Stimulated activated naive CD4-positive, alpha-beta T cell treated with Interleukin-2 at 50 U/mL for 16 hours (primary cell): ENCODE data around the gene SLC35B4.

ENCODE experiments used
- DNase-seq: peaks from one replicate; lab custom pipeline; 2025; lab: John Stamatoyannopoulos, UW

The SLC35B4 gene, protein sequence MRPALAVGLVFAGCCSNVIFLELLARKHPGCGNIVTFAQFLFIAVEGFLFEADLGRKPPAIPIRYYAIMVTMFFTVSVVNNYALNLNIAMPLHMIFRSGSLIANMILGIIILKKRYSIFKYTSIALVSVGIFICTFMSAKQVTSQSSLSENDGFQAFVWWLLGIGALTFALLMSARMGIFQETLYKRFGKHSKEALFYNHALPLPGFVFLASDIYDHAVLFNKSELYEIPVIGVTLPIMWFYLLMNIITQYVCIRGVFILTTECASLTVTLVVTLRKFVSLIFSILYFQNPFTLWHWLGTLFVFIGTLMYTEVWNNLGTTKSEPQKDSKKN

DNA sequence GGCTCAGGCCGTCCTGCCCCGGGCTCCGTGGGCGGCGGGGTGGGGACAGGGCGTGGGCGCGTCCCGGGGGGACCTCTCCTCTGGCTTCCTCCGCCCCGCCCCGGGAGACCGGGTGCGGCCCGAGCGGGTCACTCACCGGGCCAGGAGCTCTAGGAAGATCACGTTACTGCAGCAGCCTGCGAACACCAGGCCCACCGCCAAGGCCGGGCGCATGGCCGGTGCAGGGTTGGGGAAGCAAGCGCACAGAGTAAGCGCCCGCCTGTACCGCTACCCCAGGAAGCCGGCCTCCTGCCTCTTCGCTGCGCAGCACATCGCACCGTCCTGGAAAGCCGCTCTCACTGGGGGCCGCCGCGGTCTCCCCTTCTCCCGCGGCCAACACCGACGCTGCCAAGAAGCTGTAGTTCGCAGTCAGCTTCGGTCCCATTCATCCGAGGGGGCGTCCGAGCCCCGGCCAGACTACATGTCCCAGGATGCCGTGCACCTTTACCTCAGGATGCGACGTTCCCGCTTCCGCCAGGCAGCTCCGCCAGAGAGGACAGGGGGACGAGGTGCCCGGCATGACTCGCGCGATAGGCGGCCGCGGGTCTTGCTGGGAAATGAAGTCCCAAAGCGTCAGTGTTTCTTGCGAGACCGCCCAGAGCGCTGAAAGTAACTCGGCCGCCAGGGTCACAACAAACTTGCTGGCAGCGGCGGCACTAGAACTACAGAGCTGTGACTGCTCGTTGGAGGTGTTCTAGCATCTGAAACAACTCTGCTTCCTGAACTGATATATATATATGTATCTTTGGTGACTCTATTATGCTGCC, at the start of gene SLC35B4:
TSS of gene SLC35B4 (minus strand) at position 392 of the 806 bp plus-strand sequence. CDS start at position 213, 179 bp downstream.
- peak; percentile 96 for DNase-seq

DNA sequence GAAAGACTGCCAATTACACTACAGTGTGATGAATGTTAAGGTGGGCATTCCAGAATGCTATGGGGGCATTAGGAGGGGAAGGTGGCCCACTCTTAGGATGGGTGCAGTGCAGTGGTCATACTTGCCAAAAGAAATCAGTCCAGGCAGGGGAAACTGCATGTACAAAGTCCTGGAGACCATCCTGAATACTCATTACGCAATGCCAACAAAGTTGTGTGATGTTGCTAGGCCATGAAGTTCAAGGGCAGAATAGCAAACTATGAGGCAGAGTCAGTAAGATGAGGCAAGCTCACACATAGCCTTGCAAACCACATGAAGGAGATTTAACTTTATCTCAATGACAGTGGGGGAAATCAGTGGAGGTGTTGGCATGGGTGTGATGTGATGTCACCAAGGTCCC, 49.8 kb upstream of the SLC35B4 start:
- DNase-seq: no peak

DNA sequence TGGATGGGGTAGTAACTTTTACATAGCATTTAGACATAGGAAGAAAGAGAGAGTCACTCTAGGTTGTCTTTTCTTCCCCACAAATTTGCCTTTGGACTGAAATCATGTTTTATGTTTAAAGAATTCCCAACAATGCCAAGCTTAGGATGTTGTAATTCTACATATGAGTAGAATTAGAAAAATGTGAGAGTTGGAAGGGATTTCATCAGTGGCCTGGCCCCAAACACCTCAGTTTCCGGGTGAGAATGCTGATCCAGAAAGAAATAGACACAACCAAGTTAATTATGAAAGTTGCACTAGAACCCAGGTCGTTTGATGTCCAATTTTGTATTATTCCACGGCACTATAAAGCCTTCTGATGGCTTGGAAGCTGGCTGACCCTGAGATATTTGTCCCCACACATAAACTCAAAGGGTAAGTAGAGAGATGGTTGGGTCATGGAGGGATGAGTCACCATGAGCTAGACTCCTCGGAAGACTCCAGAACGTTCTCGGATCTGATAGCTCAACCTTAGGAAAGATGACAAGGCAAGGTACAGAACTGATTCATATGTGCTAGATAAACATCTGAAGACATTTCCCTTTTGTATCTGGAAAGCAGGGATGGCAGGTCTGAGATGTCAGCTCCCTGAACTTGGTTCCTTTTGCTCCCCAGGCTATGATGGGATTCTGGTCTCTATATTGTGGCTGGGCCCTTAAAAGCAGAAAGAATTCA, 48.8 kb upstream of the SLC35B4 start:
- DNase-seq: no peak

DNA sequence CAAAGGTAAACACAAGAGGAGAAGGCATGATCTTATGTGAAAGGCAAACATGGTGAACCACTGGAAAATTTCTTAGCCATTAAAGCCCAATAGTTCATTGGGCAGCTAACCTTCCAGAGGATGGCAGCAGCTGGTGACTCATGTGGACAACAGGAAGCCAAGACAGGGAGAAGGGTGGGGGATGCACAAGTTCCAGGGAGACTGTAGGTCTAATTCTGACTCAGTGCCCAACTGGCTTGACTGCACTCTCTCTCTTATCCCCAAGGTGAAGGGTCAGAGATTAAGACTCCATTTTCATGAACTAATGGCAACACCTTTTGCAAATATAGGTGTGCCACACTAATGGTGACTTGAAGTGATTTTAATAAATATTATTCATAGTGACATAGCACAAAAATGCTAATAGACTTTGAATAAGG, 47.9 kb upstream of the SLC35B4 start:
- DNase-seq: no peak

DNA sequence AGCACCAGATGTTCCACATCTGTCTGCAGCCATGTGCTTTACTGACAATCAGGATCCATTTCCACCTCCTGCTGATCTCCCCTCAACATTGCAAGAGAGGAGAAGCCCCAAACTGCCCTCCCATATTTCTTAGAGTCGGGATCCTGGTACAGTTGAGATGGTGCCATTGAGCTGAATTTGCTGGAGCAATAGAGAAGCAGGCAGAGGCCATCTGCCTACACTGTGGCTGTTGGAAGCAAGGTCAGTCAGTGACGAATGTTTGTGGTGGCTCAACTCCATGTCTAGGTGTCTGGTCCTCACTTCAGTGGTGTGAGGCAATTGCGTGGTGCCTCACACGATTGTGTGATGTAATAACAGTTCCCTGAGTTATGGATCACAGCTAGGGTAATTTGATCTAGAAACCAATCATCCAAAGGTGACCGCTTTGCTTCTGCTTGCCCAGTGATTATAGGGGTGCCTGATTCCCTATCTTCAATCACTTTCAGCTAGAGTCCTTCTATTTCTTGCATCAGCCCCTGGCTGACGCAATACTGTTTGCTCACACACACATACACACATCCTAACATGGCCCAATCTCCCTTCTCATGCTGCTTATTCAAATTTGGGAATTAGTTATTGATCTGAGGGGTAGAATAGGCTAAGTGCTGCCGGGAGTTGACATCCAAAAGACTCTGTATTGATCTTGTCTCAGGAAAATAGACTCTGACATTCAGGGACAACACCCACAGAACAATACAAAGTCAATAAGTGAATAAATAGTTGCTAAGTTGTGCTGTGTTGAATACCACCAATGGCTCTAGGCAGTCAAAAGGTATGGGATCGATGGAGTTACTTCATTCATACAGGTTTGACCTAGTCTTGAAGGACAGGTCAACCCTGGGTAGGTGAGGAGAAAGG, 46.1 kb upstream of the SLC35B4 start:
- DNase-seq: no peak

DNA sequence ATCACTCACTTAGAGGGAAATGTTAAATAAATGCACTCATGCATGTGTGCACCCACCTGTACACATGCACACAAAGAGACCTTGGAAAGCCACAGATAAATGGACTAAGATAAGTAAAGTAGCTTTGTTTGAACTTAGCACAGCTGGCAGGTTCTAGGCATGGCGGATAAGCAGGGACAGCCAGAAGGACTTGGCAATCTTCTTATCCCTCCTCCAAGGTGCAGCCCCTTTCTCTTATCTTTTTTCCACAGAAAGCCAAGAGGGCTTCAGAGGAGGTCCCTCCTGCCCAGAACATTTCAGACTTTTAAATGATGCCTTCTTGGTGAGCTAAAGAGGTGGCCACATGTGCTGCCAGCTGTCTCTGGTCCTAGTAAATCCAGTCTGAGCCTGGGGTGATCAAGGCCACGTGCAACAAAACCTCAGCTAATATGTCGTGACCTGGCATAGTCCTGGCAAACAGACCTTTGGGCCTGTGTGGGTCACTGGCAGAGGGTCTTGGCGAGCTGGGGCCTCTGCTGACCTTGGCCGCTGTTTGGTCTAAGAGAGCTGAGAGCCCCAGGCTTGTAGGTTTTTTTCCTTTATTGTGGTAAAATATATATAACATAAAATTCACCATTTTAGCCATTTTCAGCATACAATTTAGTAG, 43.2 kb upstream of the SLC35B4 start:
- no peak for DNase-seq

DNA sequence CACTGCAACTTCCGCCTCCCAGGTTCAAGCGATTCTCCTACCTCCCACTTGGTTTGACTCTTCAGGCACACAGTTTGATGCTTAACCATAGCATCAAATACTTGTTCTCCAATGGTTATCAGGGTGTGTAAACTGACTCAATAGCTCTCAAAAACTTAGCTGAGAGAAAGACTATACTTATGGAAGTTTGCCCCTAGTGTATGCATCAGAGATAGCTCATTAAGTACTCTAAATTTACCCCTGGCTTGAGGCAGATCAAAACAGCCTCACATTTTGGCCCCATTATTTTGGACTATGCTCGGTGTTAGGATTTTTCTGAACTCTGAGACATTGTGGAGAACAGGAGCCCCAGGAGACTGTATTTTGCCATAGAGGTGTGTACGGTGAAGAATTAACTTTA, 40.8 kb upstream of the SLC35B4 start:
- DNase-seq: no peak

DNA sequence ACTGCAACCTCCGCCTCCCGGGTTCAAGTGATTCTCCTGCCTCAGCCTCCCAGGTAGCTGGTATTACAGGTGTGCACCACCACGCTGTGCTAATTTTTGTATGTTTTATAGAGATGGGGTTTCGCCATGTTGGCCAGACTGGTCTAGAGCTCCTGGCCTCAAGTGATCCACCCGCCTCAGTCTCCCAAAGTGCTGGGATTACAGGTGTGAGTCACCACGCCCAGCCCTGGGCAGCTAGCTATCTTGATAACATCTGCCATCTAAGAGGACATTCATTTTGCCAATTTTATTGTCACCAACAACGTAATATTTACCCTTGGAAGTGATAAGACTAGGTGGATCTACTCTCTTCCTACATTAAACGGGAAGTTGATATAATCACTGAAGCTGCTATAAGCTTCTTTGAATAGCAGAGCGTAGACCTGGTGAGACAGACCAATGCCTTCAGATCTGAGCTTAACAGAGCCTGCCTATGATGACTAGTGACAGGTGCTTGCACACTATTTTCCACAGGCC, 39.7 kb upstream of the SLC35B4 start:
- no peak for DNase-seq

DNA sequence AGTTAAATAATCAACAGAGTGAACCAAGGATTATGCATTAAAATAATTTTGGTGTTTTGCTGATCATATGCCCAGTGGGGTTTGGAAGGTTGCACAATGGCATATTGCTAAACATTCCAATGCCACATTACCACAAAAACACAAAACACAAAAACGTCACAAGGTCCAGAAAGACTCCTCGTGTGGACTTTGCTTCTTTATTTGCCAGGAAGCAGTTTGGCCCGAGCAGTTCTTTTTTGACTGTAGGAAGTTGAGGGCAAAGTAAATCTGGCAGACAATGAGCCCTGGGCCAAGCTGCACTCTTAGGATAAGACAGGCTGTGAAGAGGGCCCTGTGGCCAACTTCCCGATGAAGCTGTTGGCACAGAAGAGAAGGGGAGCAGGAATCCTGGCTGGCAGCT, 39.2 kb upstream of the SLC35B4 start:
- DNase-seq: no peak

DNA sequence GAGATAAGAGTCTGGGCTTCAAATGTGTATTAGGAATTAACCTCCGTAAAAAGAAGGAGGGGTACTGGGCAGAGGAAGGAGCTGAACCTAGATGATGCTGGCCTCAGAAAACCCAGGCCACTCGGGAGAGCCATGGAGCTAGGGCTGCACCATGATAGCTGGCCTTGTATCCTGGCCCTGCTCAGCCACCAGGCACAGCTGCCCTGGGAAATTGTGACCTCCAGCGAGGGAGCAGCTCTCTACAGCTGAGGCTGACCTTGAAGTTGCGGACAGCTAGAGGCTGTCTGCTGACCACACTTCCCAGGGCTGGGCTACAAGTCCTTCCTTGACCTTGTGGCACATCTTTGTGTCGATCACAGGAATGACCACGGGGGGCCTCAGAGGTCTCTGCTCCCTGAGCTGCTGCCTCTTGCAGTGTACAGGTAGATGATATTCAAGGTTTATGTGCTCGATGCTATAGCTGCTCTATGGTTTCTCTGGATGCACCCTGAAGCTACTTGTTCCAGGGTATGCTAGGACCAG, 38.3 kb upstream of the SLC35B4 start:
- no peak for DNase-seq

DNA sequence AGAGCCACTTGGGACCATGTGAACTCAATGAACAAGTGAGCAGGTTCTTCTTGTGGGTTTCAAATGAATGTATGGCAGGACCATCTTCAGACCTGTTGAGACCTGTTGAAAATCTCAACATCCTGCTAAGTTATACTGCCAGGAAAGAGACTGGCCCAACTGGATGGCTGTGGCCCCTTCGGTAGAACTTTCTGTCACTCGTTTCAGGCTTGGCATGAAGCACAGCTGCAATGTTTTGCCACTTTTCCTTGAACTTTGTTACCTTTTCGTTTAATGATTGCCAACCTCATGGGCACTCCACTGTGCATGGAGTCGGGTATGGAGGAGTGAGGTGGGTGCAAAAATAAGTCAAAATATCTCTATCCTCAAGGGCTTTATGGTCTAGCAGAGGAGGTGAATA, 36.7 kb upstream of the SLC35B4 start:
- DNase-seq: no peak

DNA sequence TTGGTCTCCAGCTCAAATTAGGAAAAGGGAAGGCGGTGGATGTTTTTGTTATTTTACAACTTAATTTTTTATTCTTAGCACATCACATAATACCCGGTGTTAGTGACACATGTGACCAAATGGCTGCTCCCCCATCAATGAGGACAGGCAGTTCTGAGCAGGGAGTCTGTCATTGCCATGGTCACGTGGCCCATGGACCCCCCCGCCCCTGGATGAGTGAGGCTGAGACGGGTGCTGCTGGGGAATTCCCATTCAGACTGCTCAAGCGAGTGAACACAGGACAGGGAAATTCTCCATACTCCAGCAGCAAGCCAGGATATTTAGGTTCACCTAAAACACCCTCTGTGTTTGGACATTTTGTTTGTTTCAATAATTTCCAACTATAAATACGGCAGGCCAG, 34.7 kb upstream of the SLC35B4 start:
- no peak for DNase-seq

DNA sequence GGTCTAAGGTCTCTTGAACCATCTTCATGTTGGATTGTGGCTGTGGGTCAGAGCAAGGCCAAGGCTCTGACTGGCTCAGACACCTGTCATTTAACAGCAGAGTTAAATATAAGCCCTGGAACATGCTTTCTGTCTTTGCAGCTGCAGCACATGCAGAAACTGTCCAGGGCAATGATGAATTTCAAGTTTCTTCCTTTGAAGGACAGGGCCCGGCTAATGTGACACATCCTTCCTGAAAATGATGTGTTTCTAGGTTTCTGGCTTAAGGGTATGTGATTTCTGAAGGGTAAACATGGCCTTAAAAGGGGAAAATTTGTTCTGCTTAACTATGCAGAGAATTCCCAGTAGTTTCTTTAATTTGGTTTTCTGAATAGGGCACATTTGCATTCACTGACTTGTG, 34.0 kb upstream of the SLC35B4 start:
- no peak for DNase-seq

DNA sequence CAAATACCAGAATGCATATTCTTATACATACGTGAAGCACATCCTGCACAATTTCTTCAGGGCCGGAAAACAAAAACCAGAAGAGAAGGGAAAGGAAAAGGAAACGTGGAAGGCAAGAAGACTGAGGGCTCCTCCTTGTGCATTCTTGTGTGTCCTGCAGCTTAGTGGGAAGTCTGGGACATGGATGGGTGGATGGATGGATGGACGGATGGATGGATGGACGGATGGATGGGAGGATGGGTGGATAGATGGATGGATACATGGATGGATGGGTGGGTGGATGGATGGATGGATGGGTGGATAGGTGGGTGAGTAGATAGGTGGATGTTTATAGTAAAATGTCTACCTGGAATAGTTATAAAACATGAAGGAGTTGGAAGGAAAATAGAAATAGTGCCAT, 30.8 kb upstream of the SLC35B4 start:
- DNase-seq: no peak

DNA sequence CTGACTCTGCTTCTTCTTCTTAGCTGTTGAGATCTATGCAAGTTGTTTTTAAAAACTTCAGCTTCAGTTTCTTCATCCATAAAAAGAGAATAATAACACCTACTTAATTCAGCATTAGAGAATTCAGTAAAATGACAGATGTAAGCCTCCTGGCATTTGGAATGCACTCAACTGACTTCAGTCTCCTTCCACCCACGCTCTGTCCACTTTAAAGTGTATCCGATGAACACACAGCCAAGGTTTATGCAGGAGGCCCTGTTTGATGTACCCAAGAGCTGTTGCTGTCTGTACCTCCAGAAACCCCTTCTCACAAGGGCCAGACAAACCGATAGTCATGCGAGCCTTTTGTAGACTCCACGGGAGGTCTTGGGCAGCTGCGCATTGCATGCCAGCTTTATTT, 27.1 kb upstream of the SLC35B4 start:
- DNase-seq: no peak

DNA sequence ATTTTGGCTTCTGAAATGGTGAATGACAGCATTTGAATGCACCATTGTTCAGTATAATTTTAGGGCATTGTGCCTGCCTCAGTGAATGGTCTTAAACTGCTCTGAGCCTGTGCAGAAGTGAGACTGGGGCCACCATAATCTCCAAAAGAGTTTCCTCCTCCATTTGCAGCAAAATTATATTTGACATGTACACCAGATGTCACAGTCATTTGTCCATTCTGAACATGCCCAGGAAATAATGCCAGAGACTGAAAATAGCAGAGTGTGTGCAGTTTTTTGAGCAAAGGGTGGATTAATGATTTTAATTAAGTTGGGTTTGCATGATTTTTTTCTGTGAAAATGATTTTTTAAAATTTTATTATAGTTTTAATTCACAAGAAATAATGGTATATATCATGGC, 26.4 kb upstream of the SLC35B4 start:
- no peak for DNase-seq

DNA sequence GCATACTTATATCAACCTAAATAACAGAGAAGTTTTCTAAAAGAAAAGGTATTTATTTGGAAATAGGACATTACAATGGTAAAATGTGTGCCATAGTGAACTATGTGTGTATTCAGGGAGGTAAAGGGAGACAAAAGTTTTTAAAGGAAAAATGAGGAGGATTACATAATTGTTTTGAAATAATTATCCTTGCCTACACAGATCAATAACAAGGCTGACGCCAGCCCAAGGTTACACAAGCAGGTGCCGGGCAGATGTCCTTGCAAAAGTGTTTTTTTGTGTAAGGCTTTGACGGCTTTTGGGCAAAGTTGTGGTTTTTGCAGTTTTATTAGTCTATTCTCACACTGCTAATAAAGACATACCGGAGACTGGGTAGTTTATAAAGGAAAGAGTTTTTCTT, 22.7 kb upstream of the SLC35B4 start:
- DNase-seq: no peak

DNA sequence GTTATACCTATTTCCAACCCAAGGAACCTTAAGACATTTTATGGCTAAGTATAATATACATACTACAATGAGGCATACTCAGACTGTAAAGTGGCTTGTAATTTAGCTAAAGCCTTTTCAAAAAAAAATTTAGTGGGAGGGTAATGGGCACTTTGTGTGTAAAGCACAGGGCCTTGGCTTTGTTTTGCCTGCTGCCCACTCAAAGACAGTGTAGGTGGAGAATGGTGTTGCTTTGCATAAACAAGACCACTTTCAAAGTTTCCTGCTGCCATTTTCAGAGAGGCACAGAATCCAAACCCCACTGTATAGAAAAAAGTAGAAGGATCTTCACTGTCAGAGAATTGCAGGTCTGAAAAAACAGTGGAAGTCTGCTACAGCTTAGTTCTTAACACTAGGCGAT, 21.2 kb upstream of the SLC35B4 start:
- no peak for DNase-seq

DNA sequence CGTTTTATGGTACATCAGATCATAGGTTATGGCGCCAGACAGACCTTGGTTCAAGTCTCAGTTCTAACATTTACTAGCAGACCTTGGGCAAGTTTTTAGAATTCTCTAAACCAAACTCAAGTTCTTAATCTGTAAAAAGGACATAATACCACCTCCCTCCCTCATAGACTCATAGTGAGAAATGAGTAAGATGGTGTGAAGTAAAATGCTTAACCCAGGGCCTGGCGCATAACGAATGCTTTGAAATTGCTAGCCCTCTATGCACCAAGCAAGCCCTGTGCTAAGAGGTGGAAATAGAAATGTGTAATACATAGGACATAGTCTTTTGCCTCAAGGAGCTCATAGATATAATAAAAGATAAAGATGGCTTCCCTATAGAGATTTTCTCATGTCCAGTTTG, 17.7 kb upstream of the SLC35B4 start:
- no peak for DNase-seq

DNA sequence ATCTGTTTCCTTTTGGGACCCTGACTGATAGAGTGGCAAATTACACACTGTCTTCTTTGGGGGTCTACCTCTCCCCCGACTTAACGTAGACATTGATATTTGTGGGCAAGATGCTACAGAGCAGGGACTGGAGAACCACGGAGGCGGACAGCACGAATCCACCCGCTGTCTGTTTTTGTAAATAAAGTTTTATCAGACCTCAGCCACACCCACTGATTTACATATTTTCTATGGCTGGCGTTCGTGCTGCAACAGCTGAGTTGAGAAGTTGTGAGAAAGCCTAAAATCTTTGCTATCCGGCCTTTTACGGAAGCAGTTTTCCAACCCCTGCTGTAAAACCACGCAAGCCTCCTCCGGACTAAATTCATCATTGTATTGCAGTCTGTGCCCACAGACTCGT, 17.2 kb upstream of the SLC35B4 start:
- DNase-seq: no peak

DNA sequence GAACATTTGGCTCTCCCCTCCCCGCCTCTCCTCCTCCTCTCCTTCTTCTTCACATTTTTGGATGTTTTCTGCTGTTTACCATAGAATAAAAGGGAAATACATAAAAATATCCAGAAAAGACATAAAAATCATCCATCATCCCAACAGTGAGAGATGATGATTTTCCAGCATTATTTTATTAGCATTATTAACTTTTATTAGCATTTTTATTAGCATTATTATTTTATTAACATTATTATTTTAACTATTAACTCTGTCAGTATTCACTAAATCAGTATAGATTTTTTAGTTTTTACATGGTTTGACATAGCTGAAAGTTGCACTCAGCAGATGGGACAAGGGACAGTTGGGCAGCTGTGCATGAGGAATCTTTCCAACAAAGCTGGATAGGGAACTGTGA, 16.2 kb upstream of the SLC35B4 start:
- DNase-seq: no peak
